GM12891 (cell line): ENCODE data around the gene CACNB4.

Experiments used
- POLR2A ChIP-seq: IDR thresholded peaks from 2 replicates; pipeline ENCODE4 v1.6.1; 2011; ENCODE audit warnings: low read depth, low read length, control low read depth
- POLR2AphosphoS5 ChIP-seq: IDR thresholded peaks from 2 replicates; pipeline ENCODE4 v1.6.1; 2011; ENCODE audit warnings: low read depth, low read length, control low read depth
- POU2F2 ChIP-seq: IDR thresholded peaks from 2 replicates; pipeline ENCODE4 v1.6.1; 2011; ENCODE audit warnings: low read depth, mild to moderate bottlenecking, control low read depth, low read length, moderate library complexity
- SPI1 ChIP-seq: IDR thresholded peaks from 2 replicates; pipeline ENCODE4 v1.6.1; 2011; ENCODE audit warnings: low read depth, low read length, control low read depth
- TAF1 ChIP-seq: IDR thresholded peaks from 2 replicates; pipeline ENCODE4 v1.6.1; 2011; ENCODE audit warnings: low read depth, low read length, control low read depth

GRCh38 chr2:151987484-151987883 lies 111.4 kb downstream of the CACNB4 start:
- no peak for TF ChIP-seq POLR2A
- TF ChIP-seq POLR2AphosphoS5, result no peak
- no peak for TF ChIP-seq SPI1
- TF ChIP-seq TAF1, result no peak
- no peak for TF ChIP-seq POU2F2
